ENCODE measurements around the gene PRPF40A. TPM values are rescaled to one million over a fixed set of nuclear protein-coding genes. Genes with fewer than 3 reads are reported as not detected.

PRPF40A gene
- total and polyA plus RNA-seq, 2 of the 8 experiments (the other 6 are each of a cell fraction or from before 2014, with no cell fraction given), result 85.5 to 176 TPM

- TF ChIP-seq CHD7 (IDR thresholded peaks at IDR 0.05; ENCODE audit: insufficient replicate concordance, low read length), result no peak
- no peak for TF ChIP-seq PHF8 (conservative IDR thresholded peaks at IDR 0.05; ENCODE audit: low read depth, low read length)
- no peak for TF ChIP-seq RAD21 (IDR thresholded peaks at IDR 0.05 in 1 of 2, conservative IDR thresholded peaks at IDR 0.05 in 1 of 2; ENCODE audit: low read depth in 2 of 2, low read length in 2 of 2)
- TF ChIP-seq MAX (IDR thresholded peaks at IDR 0.05), result no peak
Measured at GRCh38 chr2:152720794-152721193, 3.5 kb upstream of the PRPF40A start (continued).

Data from H1 (cell line).